GM12874 (cell line): ENCODE data around the gene SERPINA12.
A peak's percentile ranks its signal among the peaks of the same experiment; 100 is the strongest.

ENCODE experiments used
- TF ChIP-seq, protein P1 (sequence below): IDR thresholded peaks from 2 replicates; pipeline ENCODE4 v1.5.1; 2011; ENCODE audit warnings: low read depth, mild to moderate bottlenecking, control low read depth, low read length, moderate library complexity; ENCODE audit not compliant: insufficient read depth

Gene SERPINA12

DNA sequence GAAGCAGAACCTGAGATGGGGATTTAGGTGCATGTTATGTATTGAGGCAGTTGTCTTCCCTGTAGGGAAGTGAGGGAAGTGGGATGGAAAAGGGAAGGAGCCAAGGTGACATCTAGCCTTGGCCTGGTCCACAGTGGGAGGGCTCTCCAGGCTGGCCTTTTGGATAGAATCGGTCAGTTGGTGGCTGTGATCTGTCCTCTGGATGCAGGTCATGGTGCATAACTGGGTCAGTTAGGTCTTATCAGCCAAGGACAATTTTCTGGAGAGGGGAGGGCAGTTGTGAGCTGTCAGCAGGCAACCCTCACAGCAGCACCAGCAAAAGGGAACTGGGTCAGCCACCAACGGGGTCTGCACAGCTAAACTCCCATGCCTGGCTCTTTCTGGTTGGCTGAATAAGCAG lies 9.6 kb downstream of the SERPINA12 start:
- TF ChIP-seq, protein P1, sequence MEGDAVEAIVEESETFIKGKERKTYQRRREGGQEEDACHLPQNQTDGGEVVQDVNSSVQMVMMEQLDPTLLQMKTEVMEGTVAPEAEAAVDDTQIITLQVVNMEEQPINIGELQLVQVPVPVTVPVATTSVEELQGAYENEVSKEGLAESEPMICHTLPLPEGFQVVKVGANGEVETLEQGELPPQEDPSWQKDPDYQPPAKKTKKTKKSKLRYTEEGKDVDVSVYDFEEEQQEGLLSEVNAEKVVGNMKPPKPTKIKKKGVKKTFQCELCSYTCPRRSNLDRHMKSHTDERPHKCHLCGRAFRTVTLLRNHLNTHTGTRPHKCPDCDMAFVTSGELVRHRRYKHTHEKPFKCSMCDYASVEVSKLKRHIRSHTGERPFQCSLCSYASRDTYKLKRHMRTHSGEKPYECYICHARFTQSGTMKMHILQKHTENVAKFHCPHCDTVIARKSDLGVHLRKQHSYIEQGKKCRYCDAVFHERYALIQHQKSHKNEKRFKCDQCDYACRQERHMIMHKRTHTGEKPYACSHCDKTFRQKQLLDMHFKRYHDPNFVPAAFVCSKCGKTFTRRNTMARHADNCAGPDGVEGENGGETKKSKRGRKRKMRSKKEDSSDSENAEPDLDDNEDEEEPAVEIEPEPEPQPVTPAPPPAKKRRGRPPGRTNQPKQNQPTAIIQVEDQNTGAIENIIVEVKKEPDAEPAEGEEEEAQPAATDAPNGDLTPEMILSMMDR = no peak

DNA sequence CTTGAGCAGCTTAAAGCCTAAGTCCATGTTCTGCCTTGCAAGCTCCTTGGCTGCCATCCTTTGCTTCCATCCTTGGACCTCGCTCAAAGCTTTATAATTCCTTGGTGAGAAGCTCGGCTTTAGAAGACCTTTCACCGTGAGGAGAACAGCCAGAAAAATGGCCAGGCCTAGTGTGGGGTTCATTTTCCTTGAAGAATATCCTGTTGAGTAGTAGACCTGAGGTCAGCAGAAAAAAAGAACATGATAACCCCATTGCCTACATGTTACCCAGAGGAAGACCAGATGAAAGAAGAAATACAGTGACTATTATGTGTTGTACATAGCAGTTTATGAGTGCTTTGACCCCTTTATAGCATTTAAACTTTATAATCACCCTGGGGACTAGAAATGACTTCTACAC lies 11.1 kb downstream of the SERPINA12 start:
- TF ChIP-seq, protein P1 = no peak

DNA sequence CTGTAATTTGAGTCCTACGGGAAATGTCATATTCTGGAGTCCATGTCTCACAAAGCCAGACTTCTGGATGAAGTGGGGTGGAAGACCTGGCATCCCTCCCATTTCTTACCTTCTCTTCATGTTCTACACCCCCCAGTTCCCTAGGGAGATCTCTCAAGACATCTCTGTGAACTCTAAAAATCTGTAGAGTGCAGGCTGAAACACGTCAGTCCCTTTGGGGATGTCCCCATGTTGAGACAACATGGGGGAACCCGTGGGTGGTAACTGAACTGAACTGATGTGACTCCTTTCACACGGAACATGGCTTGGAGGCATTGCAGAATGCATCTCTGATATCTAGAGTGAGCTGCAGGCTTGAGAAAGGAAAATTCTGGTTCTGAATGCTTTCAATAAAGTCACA lies 15.2 kb downstream of the SERPINA12 start:
- TF ChIP-seq, protein P1 = no peak

DNA sequence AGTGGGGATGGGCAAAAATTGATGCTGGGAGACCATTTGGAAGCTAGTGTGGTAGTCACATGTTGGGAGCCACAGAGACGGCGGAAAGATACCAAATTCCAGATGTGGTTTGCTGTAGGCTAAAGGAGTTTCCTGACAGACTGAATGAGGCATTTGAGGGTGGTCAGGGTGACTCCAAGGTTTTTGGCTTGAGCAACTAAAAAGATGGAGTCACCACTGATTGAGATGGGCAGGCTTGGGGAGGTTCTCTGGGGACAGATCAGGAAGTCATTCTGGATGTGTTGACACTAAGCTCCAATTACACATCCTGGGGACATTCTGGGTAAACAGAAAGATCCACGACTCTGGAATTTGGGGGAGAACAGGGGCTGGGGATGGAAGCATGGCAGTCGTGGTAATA lies 17.8 kb downstream of the SERPINA12 start:
- TF ChIP-seq, protein P1 = no peak

DNA sequence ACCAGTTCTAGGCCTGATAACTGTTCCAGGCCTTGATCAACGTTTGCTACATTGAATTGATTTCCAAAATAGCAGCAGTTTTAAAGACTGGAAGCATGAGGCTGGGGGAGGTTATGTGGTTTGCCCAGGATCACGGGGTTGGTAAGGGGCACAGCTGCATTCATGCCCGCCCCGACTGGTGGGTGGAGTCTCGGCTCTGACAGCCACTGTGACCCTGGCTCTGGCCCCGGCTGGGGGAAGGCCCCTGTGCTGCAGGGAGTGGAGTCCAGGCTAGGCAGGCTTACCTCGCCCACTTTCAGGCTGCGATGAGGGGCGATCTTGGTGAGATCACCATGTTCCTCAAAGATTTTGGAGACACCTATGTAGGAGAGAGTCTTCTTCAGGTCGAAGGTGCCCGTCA lies 19.9 kb downstream of the SERPINA12 start:
- TF ChIP-seq, protein P1 = no peak

DNA sequence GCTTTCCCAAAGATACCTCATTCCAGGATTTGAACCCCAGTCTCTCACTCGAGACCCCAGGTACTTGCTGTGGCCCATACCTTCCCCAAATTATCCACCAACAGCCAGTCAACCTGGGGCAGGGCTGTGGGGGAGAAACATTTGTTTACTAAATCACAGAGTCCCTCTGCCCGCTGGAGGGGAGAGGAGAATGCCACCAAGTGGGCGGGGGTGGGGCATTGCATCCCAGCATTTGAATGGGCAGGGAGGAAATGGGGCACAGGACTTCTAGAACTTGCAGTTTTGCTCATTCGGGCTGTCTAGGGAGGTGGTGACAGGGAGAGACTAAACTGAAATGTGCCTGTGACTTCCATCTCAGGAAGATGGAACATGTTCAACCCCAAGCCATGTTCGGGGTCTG lies 22.4 kb downstream of the SERPINA12 start:
- TF ChIP-seq, protein P1 = no peak

DNA sequence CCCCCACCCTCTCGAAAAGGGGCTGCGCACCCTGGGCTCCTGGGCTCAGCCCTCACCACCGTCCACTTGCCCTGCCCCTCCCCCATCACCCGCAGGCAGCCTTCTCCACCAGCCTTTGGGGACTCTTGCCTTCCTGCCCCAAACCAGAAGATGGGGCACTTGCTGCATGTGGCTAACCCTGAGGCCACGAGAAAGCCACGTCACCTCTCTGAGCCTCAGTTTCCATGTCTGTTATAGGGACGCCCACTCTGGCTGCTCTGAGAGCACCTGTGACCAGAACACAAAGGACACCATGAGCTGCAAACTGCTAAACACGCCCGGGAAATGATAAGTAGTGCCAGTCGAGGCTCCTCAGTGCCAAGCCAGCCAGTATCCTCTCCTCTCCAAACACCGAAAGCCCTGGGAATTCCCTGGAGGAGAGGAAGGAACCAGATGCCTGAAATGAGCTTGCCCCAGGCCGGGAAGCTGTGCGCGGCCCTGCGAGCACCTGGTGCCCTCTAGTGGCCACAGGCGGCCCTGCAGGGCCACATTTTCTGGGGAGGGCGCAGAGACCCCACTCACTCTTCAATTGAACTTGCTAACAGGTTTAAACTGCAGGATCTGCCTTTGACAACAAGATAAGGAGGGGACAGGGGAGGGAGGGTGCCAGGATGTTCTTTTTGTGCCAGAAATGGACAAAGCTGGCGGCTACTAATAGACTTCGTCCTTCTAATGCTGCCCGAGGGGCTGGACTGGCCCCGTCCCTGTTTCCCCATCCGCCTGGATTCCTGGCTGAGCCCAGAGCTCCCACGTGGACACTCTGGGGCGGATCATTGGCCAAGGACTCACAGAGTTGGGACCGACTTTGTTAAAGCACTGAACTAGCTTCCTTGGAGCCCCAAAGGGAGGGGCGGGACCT lies 23.1 kb downstream of the SERPINA12 start:
- TF ChIP-seq, protein P1 = peak; percentile 99
